GM12872 (cell line): ENCODE measurements around the gene SPRYD3.

Experiments used
- CTCF ChIP-seq: IDR thresholded peaks from 3 replicates; pipeline ENCODE4 v1.5.1; 2011; ENCODE audit warnings: low read depth, mild to moderate bottlenecking, low read length, moderate library complexity; ENCODE audit not compliant: insufficient read depth

Gene SPRYD3

GRCh38 chr12:53082637-53083175, 3.5 kb upstream of the SPRYD3 start:
- TF ChIP-seq CTCF, result no peak

DNA sequence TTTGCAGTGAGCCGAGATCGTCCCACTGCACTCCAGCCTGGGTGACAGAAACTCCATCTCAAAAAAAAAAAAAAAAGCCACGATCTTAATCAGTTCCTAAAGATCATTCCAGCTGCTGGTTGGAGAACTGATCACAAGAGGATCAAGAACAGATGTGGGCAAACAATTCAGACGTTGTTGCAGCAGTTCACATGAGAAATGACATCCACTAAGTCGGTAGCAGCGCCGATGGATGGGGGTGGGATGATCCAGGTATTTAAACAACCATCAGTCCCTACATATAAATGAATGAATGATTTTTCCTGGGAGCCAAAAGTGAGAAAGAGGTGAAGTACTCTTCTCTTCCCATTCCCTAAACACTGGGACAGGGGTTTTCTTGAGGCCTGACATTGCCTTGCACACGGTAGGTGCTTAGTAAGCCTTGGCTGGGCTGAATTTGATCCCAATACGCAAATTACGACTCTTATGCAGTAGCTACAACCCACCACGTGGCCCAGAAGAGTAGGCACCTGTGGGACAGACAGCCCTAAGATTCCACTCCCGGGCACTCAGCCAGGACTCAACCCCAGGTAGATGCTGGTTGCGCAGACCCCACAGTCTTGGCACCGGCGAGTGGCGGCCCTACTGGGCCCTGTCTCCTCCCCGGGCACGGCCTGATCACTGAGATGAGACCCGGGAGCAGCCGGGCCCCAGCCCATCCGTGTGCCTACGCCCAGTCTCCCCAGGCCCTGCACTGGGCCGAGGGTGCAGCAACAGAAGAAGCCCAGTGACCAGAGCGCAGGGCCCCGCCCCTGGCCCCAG, 565 bp downstream of the SPRYD3 start:
- TF ChIP-seq CTCF, result 0 out of 3 replicates have a peak, but pooled peaks have one; percentile 22

DNA sequence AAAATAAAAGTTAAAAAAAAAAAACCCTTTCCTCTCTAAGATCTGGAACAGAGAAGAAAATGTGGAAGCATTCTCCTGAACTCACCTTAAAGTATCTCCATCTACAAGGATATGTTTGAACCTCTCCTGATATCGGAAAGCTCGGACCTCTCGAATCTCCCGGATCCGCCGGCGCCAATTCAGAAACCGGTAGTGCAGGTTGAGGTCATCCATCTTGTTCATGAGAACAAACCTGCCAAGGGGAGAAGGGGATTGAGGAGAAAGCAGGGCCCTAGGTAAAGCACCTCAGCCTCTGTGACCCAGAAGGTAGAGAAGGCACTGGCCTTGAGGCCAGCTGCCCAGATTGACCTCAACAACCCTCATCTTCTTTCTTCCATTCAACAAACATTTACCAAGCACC, 2.2 kb downstream of the SPRYD3 start:
- no peak for TF ChIP-seq CTCF

GRCh38 chr12:53076461-53076860, 2.7 kb downstream of the SPRYD3 start:
- no peak for TF ChIP-seq CTCF

- TF ChIP-seq CTCF, result no peak
Observed at GRCh38 chr12:53074999-53075370, 4.2 kb downstream of the SPRYD3 start.

- no peak for TF ChIP-seq CTCF
Observed at GRCh38 chr12:53074283-53074998, 4.7 kb downstream of the SPRYD3 start.

- no peak for TF ChIP-seq CTCF
Observed at GRCh38 chr12:53073881-53074280, 5.3 kb downstream of the SPRYD3 start.
